Neural progenitor cell (in vitro differentiated cells): ENCODE results near the gene TSC22D2. TPM values are rescaled to one million over a fixed set of nuclear protein-coding genes. Genes with fewer than 3 reads are reported as not detected.

ENCODE experiments used
- DNase-seq: peaks from one replicate; pipeline ENCODE4 v3.0.0-alpha.2; 2016; ENCODE audit warnings: low spot score
- H2AFZ ChIP-seq: fragments of 200-600 bp; sonication (generic); replicated peaks from 2 replicates; pipeline ENCODE4 v1.6.1; 2016; ENCODE audit warnings: antibody characterized with exemption
- H3F3A ChIP-seq: fragments of 200-600 bp; sonication (generic); 2 replicates; pipeline ENCODE4 v1.6.1; 2016; ENCODE audit warnings: antibody characterized with exemption, low read depth
- H3K27ac ChIP-seq: fragments of 200-600 bp; sonication (generic); 2 replicates; pipeline ENCODE4 v1.5.1; 2016; ENCODE audit warnings: mild to moderate bottlenecking
- H3K27me3 ChIP-seq: fragments of 200-600 bp; sonication (generic); 2 replicates; pipeline ENCODE4 v1.6.1; 2016; ENCODE audit warnings: mild to moderate bottlenecking, moderate library complexity
- H3K36me3 ChIP-seq: fragments of 200-600 bp; sonication (generic); 2 replicates; pipeline ENCODE4 v1.5.1; 2016
- H3K4me1 ChIP-seq: fragments of 200-600 bp; sonication (generic); 2 replicates; pipeline ENCODE4 v1.6.1; 2016; ENCODE audit warnings: mixed run types
- H3K4me2 ChIP-seq: fragments of 200-600 bp; sonication (generic); 2 replicates; pipeline ENCODE4 v1.6.1; 2016
- H3K4me3 ChIP-seq: fragments of 200-600 bp; sonication (generic); 2 replicates; pipeline ENCODE4 v1.5.1; 2016
- H3K79me2 ChIP-seq: fragments of 200-600 bp; sonication (generic); 2 replicates; pipeline ENCODE4 v1.6.1; 2016; ENCODE audit warnings: low read depth
- H3K9ac ChIP-seq: fragments of 200-600 bp; sonication (generic); 2 replicates; pipeline ENCODE4 v1.6.1; 2016
- H3K9me3 ChIP-seq: fragments of 200-600 bp; sonication (generic); 2 replicates; pipeline ENCODE4 v1.5.1; 2016; ENCODE audit warnings: low read depth
- H4K20me1 ChIP-seq: fragments of 200-600 bp; sonication (generic); 2 replicates; pipeline ENCODE4 v1.6.1; 2016; ENCODE audit warnings: low read depth
- H3K27ac Mint-ChIP-seq: 3 replicates; pipeline ENCODE4 v1.8.0; 2021; ENCODE audit warnings: mixed read lengths
- H3K27me3 Mint-ChIP-seq: 2 replicates; pipeline ENCODE4 v1.8.0; 2022; ENCODE audit warnings: low read depth, mild to moderate bottlenecking, inconsistent platforms, moderate library complexity, mixed read lengths; ENCODE audit not compliant: insufficient read depth
- H3K36me3 Mint-ChIP-seq: 3 replicates; pipeline ENCODE4 v1.8.0; 2021; ENCODE audit warnings: mixed read lengths
- H3K4me1 Mint-ChIP-seq: 3 replicates; pipeline ENCODE4 v1.8.0; 2021; ENCODE audit warnings: mixed read lengths
- H3K4me3 Mint-ChIP-seq: 3 replicates; pipeline ENCODE4 v1.8.0; 2021; ENCODE audit warnings: mild to moderate bottlenecking, moderate library complexity, mixed read lengths
- H3K9me3 Mint-ChIP-seq: 3 replicates; pipeline ENCODE4 v1.8.0; 2020; ENCODE audit warnings: mixed read lengths
- EZH2 ChIP-seq: fragments of 200-600 bp; sonication (generic); IDR thresholded peaks from 2 replicates; pipeline ENCODE4 v1.6.1; 2017; ENCODE audit warnings: antibody characterized with exemption, mild to moderate bottlenecking, moderate library complexity
- EZH2phosphoT487 ChIP-seq: fragments of 200-600 bp; sonication (generic); IDR thresholded peaks from 2 replicates; pipeline ENCODE4 v1.6.1; 2017; ENCODE audit warnings: antibody characterized with exemption
- total RNA-seq: library from RNA; depleted of rRNA; stranded (reverse); fragments of >200 nt; gene quantifications from 2 replicates; pipeline ENCODE4 v1.2.3, GENCODE V29; 2015; ENCODE audit warnings: low replicate concordance
- TF ChIP-seq, protein P1 (sequence below): fragments of 200-600 bp; sonication (generic); IDR thresholded peaks from 2 replicates; pipeline ENCODE4 v1.5.1; 2017; ENCODE audit warnings: antibody characterized with exemption, mild to moderate bottlenecking

Gene TSC22D2
- total RNA-seq, 1 donor from 2014 or later, result 18.7 TPM

DNA sequence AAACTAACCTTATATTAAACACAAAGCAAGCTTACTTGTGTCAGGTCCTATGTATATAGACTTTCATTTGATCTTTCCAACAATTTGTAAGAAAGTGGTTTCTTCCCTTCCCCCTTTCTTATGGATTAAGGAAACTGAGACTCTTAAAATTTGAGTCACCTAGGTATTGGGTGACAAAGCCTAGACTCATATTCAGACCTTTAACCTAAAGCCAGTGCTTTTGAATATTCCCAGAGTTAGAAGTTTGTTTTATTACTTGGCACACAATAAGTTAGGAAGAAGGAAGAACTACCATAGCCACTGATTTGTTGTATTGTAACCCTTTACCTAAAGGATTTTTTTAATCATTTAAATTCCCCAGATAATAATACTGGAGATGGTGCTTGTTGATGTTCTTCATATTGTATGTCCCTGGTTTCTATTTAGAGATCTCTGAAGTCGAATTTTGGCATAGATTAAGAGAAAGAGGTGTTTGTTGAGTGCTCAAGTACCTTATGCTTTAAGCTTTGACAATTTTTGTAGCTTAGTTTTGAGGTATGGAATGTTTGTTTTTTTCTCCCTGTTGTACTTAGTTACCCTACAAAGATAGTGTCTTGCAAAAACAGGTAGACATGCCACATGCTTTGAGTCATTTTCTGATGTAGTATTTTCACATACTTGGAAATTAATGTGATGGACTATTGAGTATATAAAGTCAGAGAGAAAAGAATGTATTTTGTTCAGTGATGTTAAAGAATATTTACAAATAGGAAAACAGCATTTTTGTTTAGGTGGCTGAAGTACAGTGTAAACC, 11.2 kb downstream of the TSC22D2 start:
- TF ChIP-seq EZH2 (no peak), EZH2phosphoT487 (no peak)
- TF ChIP-seq, protein P1, sequence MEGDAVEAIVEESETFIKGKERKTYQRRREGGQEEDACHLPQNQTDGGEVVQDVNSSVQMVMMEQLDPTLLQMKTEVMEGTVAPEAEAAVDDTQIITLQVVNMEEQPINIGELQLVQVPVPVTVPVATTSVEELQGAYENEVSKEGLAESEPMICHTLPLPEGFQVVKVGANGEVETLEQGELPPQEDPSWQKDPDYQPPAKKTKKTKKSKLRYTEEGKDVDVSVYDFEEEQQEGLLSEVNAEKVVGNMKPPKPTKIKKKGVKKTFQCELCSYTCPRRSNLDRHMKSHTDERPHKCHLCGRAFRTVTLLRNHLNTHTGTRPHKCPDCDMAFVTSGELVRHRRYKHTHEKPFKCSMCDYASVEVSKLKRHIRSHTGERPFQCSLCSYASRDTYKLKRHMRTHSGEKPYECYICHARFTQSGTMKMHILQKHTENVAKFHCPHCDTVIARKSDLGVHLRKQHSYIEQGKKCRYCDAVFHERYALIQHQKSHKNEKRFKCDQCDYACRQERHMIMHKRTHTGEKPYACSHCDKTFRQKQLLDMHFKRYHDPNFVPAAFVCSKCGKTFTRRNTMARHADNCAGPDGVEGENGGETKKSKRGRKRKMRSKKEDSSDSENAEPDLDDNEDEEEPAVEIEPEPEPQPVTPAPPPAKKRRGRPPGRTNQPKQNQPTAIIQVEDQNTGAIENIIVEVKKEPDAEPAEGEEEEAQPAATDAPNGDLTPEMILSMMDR, result no peak

DNA sequence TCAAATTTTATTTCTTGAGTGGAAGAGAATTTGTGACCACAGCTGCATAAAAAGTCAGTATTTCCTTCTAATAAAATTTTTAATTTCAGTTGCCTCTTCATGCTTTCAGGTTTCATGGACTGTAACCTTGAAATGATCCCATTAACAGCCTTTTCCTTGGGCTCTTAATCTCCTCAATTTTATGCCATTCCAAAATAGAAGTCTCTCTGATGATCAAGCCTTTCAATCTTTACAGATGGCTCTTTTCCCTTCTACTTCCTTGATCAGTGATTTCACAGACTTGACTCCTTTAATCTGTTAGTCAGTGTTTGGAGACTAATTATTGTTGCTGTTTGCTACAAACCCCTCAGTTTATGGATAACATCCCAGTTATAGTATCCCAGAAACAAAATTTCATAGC, 11.9 kb downstream of the TSC22D2 start:
- no peak overlapping the region for H3K27ac Mint-ChIP-seq
- Histone ChIP-seq H3K79me2 (peaks cover 99% of the 10 kb centered on the region), H3K27ac (no peak overlapping the region), H3K9me3 (no peaks in the 10 kb centered on the region), H4K20me1 (peaks cover 87% of the 10 kb centered on the region), H3K36me3 (no peaks in the 10 kb centered on the region), H3K4me3 (no peak overlapping the region), H3K27me3 (no peaks in the 10 kb centered on the region), H3K4me1 (peaks cover 31% of the 10 kb centered on the region), H2AFZ (no peak overlapping the region), H3F3A (peaks cover 10% of the 10 kb centered on the region), H3K9ac (no peak overlapping the region), H3K4me2 (no peak overlapping the region)
- H3K36me3 Mint-ChIP-seq, result peaks cover 19% of the 10 kb centered on the region
- H3K4me1 Mint-ChIP-seq, result peaks cover 23% of the 10 kb centered on the region
- H3K9me3 Mint-ChIP-seq, result no peaks in the 10 kb centered on the region
- H3K4me3 Mint-ChIP-seq, result no peak overlapping the region
- DNase-seq, result no peak
- H3K27me3 Mint-ChIP-seq, result no peaks in the 10 kb centered on the region
- no peak for TF ChIP-seq EZH2
- no peak for TF ChIP-seq EZH2phosphoT487
- TF ChIP-seq, protein P1, result no peak

More for the DNA sequence above, 11.2 kb downstream of the TSC22D2 start:
- peaks cover 10% of the 10 kb centered on the region for H3F3A ChIP-seq
- Mint-ChIP-seq H3K4me3 (no peak overlapping the region), H3K36me3 (peaks cover 22% of the 10 kb centered on the region), H3K27me3 (no peaks in the 10 kb centered on the region), H3K4me1 (peaks cover 30% of the 10 kb centered on the region), H3K9me3 (no peaks in the 10 kb centered on the region), H3K27ac (no peak overlapping the region)
- no peak overlapping the region for H3K4me2 ChIP-seq
- H3K4me1 ChIP-seq, result peaks cover 38% of the 10 kb centered on the region
- DNase-seq, result no peak
- H3K4me3 ChIP-seq, result no peak overlapping the region
- no peak overlapping the region for H3K9ac ChIP-seq
- no peaks in the 10 kb centered on the region for H3K9me3 ChIP-seq
- peaks cover 88% of the 10 kb centered on the region for H4K20me1 ChIP-seq
- no peaks in the 10 kb centered on the region for H3K27me3 ChIP-seq
- no peaks in the 10 kb centered on the region for H3K36me3 ChIP-seq
- H3K27ac ChIP-seq, result no peak overlapping the region
- H3K79me2 ChIP-seq, result peaks cover 99% of the 10 kb centered on the region
- no peak overlapping the region for H2AFZ ChIP-seq

DNA sequence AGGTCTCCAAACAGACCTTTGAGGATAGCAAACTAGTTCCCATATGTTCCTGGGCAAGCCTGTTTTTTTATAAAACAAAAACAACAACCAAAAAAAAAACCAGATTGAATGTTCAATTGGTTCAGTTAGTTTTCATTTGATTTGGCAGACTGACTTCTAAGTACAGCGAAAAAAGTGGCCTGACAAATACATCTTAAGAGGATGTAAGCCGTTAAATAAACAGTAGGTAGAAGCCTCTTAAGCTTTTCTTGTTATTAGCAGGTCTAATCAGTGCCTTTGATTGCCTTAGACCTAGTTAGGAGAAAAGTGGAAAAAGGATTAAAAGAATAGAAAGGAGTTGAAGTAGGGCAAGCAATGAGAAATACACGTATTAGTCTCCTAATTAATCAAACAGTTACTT, 13.2 kb downstream of the TSC22D2 start:
- Mint-ChIP-seq H3K4me3 (no peak overlapping the region), H3K27ac (no peak overlapping the region), H3K4me1 (peaks cover 21% of the 10 kb centered on the region), H3K27me3 (no peaks in the 10 kb centered on the region), H3K36me3 (peaks cover 18% of the 10 kb centered on the region), H3K9me3 (no peaks in the 10 kb centered on the region)
- Histone ChIP-seq H3K27ac (peak overlapping the region; percentile 3), H4K20me1 (peaks cover 84% of the 10 kb centered on the region), H3K4me1 (peaks cover 37% of the 10 kb centered on the region), H3K36me3 (no peaks in the 10 kb centered on the region), H3K79me2 (peaks cover 98% of the 10 kb centered on the region), H3F3A (peaks cover 10% of the 10 kb centered on the region), H3K27me3 (no peaks in the 10 kb centered on the region), H3K9ac (no peak overlapping the region), H3K9me3 (no peaks in the 10 kb centered on the region), H2AFZ (no peak overlapping the region), H3K4me3 (no peak overlapping the region), H3K4me2 (peak overlapping the region; percentile 6)
- TF ChIP-seq, protein P1, result no peak
- TF ChIP-seq EZH2 (no peak), EZH2phosphoT487 (peak; percentile 76)
- DNase-seq, result peak; percentile 66
